GM18520 (cell line): ENCODE results near the gene CDK13.
A peak's percentile ranks its signal among the peaks of the same experiment; 100 is the strongest.

Experiments
- ATAC-seq: cut with Tn5 transposase; IDR thresholded peaks from one replicate; pipeline ENCODE4 v1.9.1; 2021; ENCODE audit not compliant: unreplicated experiment

Gene CDK13

GRCh38 chr7:39948956-39949928, 814 bp upstream of the CDK13 start:
- peak; percentile 67 for ATAC-seq

- ATAC-seq = no peak
These were observed 593 bp downstream of the CDK13 start for GRCh38 chr7:39950473-39951225.

- no peak for ATAC-seq
These were observed 1.5 kb downstream of the CDK13 start for GRCh38 chr7:39951226-39952194.

GRCh38 chr7:39952374-39952773, 2.3 kb downstream of the CDK13 start:
- ATAC-seq = no peak

- ATAC-seq = no peak
These were observed 2.7 kb downstream of the CDK13 start for GRCh38 chr7:39952803-39953202.

GRCh38 chr7:39954694-39955093, 4.6 kb downstream of the CDK13 start:
- ATAC-seq = no peak

GRCh38 chr7:39958038-39958437, 8.0 kb downstream of the CDK13 start:
- ATAC-seq = no peak

- no peak for ATAC-seq
These were observed 17.5 kb downstream of the CDK13 start for GRCh38 chr7:39967406-39968161.

- no peak for ATAC-seq
These were observed 19.4 kb downstream of the CDK13 start for GRCh38 chr7:39969431-39969830.

GRCh38 chr7:39971924-39972323, 21.9 kb downstream of the CDK13 start:
- no peak for ATAC-seq

GRCh38 chr7:39973801-39974200, 23.7 kb downstream of the CDK13 start:
- ATAC-seq = no peak

- ATAC-seq = no peak
These were observed 28.3 kb downstream of the CDK13 start for GRCh38 chr7:39978230-39978934.

- ATAC-seq = no peak
These were observed 29.5 kb downstream of the CDK13 start for GRCh38 chr7:39979406-39980073.

GRCh38 chr7:39985398-39985918, 35.4 kb downstream of the CDK13 start:
- ATAC-seq = no peak

- no peak for ATAC-seq
These were observed 37.7 kb downstream of the CDK13 start for GRCh38 chr7:39987641-39988347.

- no peak for ATAC-seq
These were observed 50.8 kb downstream of the CDK13 start for GRCh38 chr7:40000734-40001315.

GRCh38 chr7:40001649-40002048, 51.6 kb downstream of the CDK13 start:
- ATAC-seq = no peak

- no peak for ATAC-seq
These were observed 53.5 kb downstream of the CDK13 start for GRCh38 chr7:40003597-40003996.
